OCI-LY1 (cell line): Measurements from ENCODE around the gene SHISA4.

ENCODE experiments used
- CTCF ChIP-seq: fragments of 200-600 bp; sonication (generic), shearing (Covaris generic); IDR thresholded peaks from 2 replicates; pipeline ENCODE4 v1.5.1; 2017; ENCODE audit warnings: mild to moderate bottlenecking, antibody characterized with exemption, low read length, moderate library complexity, mixed read lengths
- EZH2 ChIP-seq: fragments of 200-600 bp; sonication (generic), shearing (Covaris generic); IDR thresholded peaks from 2 replicates; pipeline ENCODE4 v1.8.0; 2017; ENCODE audit warnings: borderline replicate concordance, mixed run types, mild to moderate bottlenecking, antibody characterized with exemption, low read length, moderate library complexity, mixed read lengths

- no peak for TF ChIP-seq CTCF
- no peak for TF ChIP-seq EZH2
Measured at GRCh38 chr1:201925301-201925567, 36.5 kb downstream of the SHISA4 start.
